ENCODE results near the gene AMIGO3. TPM values are rescaled to one million over a fixed set of nuclear protein-coding genes. Genes with fewer than 3 reads are reported as not detected.
"Not testable (repeated sequence)": the region's sequence is repeated elsewhere in the genome, so short reads cannot be mapped to it uniquely, and the experiment has no call there.

AMIGO3 gene
- total RNA-seq, 2 donors from 2014 or later = 0.44 to 1.1 TPM

DNA sequence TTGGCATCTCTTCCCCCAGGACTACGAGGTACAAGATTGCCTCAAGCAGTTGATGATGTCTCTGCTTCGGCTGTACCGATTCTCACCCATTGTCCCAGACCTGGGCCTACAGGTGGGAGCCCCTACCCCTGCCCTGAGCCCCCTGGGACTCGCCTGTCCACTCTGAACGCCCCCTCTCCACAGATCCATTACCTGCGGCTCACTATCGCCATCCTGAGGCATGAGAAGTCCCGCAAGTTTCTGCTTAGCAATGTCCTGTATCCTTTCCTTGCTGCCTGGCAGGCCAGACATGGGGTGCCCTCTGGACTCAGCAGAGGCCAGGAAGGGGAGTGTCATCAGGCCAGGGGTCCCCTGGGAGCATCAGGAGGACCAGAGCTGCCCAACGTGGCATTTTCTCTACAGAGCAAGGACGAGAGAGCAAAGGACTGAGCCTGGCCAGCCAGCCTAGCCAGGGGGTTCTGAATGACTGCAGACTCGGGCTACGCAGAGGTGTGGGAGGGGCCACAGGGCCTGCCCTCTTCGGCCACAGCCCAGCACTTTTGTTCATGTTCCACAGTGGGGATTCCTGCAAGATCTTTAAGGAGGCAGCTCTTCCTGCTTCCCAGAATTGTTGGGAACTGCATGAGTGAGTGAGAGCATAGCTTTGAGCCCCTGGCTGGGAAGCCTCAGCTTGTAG, 18.9 kb downstream of the AMIGO3 start:
- Histone ChIP-seq H3K4me3 (no peak overlapping the region), H3K27ac (no peak overlapping the region), H3K9me3 (no peaks in the 10 kb centered on the region), H3K27me3 (no peaks in the 10 kb centered on the region), H3K36me3 (peaks cover 30% of the 10 kb centered on the region), H3K4me1 (peaks cover 0 to 14% of the 10 kb centered on the region in 2 donors)
- no peak for DNase-seq (ENCODE audit: low spot score)
- TF ChIP-seq, protein P1, sequence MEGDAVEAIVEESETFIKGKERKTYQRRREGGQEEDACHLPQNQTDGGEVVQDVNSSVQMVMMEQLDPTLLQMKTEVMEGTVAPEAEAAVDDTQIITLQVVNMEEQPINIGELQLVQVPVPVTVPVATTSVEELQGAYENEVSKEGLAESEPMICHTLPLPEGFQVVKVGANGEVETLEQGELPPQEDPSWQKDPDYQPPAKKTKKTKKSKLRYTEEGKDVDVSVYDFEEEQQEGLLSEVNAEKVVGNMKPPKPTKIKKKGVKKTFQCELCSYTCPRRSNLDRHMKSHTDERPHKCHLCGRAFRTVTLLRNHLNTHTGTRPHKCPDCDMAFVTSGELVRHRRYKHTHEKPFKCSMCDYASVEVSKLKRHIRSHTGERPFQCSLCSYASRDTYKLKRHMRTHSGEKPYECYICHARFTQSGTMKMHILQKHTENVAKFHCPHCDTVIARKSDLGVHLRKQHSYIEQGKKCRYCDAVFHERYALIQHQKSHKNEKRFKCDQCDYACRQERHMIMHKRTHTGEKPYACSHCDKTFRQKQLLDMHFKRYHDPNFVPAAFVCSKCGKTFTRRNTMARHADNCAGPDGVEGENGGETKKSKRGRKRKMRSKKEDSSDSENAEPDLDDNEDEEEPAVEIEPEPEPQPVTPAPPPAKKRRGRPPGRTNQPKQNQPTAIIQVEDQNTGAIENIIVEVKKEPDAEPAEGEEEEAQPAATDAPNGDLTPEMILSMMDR (IDR thresholded peaks at IDR 0.05) = no peak

DNA sequence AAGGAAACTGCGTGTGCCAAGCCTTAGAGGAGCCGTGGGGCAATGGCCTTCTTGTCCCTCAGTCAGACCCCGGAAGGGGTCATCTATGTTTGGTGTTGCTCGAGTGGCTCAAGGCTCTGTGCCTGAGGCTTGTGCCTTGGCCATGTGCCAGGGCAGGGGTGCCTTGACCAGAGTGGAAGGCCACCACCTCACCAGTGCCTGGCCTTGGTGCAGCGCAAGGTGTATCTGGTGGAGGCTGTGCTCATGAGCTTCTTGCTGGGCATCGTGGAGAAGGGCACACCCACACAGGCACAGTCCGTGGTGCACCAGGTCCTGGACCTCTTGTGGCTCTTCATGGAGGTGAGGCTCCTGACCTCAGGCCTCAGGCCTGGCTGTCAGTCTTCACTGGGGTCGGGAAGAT, 19.5 kb downstream of the AMIGO3 start:
- DNase-seq (ENCODE audit: low spot score) = no peak
- Histone ChIP-seq H3K36me3 (peaks cover 24% of the 10 kb centered on the region), H3K4me3 (no peak overlapping the region), H3K27ac (no peak overlapping the region), H3K4me1 (peaks cover 0 to 14% of the 10 kb centered on the region in 2 donors), H3K27me3 (no peaks in the 10 kb centered on the region), H3K9me3 (no peaks in the 10 kb centered on the region)
- TF ChIP-seq, protein P1 (IDR thresholded peaks at IDR 0.05) = no peak

DNA sequence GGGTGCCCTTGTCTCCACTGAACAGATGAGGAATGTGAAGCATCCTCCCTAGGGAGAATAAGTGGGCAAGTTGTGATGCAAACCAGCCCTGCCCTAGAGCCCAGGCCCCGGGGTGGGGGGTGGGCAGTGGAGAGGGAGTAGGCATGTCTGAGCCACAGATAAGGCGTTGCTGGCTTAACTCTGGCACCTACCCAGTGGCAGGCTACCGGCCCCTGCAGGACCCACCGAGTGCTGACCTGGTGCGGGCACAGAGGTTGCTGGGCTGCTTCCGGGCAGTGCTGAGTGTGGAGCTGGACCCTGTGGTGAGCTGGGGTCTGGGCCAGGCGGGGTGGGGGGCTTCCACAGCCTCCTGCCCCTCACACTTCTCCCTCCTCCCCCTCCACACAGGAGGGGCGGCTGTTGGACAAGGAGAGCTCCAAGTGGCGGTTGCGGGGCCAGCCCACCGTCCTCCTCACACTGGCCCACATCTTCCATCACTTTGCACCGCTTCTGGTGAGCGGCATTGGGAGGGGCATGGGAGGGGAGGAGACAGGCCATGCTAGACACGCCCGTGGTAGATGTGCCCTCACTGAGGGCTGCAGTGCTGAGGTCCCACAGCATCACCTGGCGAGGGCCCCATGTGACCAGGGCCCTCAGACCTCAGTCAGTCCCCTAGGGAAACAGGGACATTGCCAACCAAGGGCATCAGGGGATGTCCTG, 20.1 kb downstream of the AMIGO3 start:
- Histone ChIP-seq H3K27ac (peak overlapping the region in 1 of 2 donors; percentile 53), H3K27me3 (no peaks in the 10 kb centered on the region), H3K4me1 (peaks cover 0 to 14% of the 10 kb centered on the region in 2 donors), H3K9me3 (no peaks in the 10 kb centered on the region), H3K4me3 (no peak overlapping the region), H3K36me3 (peaks cover 18% of the 10 kb centered on the region)
- TF ChIP-seq, protein P1 (IDR thresholded peaks at IDR 0.05) = no peak
- DNase-seq (ENCODE audit: low spot score) = no peak

DNA sequence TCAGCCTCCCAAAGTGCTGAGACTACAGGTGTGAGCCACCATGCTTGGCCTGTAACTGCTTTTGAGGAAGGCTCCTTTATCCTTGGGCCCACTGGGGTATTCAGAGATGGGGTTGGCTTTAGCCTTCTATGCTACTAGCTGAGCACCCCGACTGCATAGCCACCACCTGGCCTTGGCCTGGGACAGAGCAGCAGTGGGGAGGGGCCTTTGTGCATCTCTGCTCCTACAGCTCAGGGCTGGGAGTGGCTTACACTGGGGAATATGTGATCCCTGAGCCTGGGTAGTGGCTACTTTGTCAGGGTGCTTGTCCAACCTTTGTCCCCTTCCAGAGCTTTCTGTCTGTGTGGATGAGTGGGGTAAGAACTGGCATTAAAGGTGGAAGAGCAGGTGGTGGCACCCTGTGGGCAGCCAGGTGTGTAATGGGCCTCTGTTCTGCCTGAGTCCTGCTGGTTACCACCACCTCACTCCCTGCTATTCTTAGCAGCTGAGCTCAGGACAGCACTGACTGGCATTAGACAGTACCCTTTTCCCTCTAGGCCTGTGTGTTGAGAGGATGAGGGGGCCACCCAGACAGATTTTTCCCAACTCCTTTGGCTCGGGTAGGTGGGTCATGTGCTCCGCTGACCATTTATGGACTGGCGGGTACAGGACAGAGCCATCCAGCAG, 24.0 kb downstream of the AMIGO3 start:
- H3K4me3 ChIP-seq; H3K9me3 ChIP-seq; H3K27me3 ChIP-seq; DNase-seq (ENCODE audit: low spot score): not testable (repeated sequence)
- peak overlapping the region in 1 of 2 donors; percentile 35 for H3K27ac ChIP-seq
- peaks cover 10% of the 10 kb centered on the region for H3K36me3 ChIP-seq
- peaks cover 0 to 28% of the 10 kb centered on the region in 2 donors for H3K4me1 ChIP-seq

DNA sequence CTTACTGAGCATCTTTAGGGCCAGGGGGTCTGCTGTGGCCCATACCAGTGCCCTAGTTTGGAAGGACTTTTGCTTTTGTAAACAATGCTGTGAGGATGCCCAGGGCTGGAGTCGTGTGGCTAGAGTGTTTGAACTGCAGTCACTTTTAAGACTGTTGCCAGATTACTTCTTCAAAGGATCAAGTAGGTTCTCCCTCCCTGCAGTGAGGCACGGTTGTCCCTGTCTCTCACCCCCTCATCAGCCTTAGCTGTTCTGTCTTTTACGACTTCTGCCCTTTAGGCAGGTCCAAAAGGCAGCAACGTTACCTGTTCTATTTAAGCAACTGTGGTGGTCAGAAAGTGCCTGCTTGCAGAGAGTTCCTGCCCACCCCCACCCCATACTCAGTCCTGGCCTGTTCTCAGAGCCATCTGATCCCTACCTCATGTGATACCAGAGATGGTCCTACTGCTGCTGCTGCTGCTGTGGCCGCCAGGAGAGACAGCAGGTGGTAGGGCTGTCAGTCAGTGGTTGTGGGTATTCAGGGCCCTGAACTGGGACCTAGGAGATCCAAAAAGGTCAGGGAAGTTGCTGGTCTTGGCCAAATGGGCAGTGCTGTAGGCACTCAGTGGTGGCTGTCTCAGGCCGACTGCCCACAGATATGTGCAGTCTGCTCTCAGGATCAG, 24.9 kb downstream of the AMIGO3 start:
- H3K36me3 ChIP-seq = peaks cover 10% of the 10 kb centered on the region
- not testable (repeated sequence) for H3K9me3 ChIP-seq; H3K4me3 ChIP-seq; DNase-seq (ENCODE audit: low spot score); H3K27ac ChIP-seq; H3K27me3 ChIP-seq
- H3K4me1 ChIP-seq = peaks cover 0 to 30% of the 10 kb centered on the region in 2 donors

DNA sequence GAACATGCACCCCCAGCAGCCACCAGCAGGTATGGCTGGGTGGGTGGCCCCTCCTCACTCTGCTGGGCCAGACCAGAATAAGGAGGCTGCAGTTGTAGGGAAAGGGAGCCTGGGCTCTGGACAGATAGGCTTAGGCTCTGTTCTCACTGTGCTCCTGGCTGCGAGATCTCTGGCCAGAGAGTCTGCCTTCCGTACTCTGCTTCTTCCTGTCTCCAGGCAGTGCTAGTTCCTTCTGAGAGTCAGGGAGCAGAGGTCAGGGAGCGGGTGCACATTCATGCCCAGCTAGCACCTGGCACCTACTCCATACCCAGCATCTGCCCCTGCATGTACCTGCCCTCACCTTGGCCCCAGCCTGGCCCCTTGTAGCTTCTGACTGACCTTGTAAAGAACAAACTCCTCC, 28.0 kb downstream of the AMIGO3 start:
- not testable (repeated sequence) for H3K27ac ChIP-seq
- peaks cover 0 to 38% of the 10 kb centered on the region in 2 donors for H3K4me1 ChIP-seq

DNA sequence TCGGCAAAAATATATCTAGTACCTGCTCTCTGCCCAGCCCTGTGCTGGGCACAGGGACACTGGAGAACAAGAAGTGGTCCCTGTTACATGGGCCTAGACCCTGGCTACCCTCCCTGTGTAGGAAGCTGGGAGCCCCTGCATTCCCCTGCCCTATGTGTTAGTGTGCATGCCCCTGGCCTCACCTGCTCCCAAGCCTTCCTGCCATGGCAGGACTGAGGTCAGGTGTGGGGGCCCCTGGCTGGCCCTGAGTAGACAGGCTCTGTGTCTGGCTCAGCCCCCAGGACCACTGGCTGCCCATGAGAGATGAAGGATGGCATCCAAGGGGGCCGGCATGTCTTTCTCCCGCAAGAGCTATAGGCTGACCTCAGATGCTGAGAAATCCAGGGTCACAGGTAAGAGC, 28.6 kb downstream of the AMIGO3 start:
- peaks cover 0 to 44% of the 10 kb centered on the region in 2 donors for H3K4me1 ChIP-seq
- not testable (repeated sequence) for DNase-seq (ENCODE audit: low spot score); H3K4me3 ChIP-seq; H3K27me3 ChIP-seq; H3K9me3 ChIP-seq; H3K36me3 ChIP-seq; H3K27ac ChIP-seq

More for the DNA sequence above, 28.0 kb downstream of the AMIGO3 start:
- H3K4me3 ChIP-seq; H3K27me3 ChIP-seq; DNase-seq (ENCODE audit: low spot score); H3K36me3 ChIP-seq; H3K9me3 ChIP-seq: not testable (repeated sequence)

DNA sequence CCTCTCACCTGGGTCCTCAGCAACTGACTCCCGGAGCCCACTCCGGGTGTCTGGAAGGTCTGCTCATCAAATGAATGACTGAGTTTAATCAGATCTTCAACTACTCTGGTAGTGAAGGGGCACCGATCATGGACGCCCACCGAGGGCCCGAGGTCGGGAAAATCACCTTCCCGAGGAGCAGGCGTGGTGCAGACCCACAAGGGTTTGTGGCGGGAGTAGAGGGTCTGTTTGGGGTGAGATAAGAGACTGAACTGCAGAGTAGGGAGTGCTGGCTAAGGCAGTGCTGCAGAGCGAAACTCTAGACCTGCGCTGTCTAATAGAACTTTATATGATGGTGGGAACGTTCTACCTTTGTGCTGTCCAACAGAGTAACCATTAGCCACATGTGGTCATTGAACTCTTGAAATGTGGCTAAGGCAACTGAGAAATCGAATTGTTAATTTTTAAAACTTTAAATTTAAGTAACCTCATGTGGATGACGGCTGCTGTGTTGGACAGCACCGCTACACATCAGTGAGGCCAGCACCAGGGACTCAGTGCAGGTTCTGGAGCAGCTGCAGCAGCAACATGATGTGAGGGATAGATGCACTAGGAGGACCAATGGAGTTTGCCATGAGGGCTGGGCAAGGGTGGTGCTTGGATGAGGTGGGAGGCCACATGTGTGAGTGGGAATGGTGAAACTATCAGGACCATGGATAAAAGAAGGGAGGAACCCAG, 29.4 kb downstream of the AMIGO3 start:
- H3K4me1 ChIP-seq = peaks cover 0 to 44% of the 10 kb centered on the region in 2 donors
- not testable (repeated sequence) for H3K27me3 ChIP-seq; DNase-seq (ENCODE audit: low spot score); H3K9me3 ChIP-seq; H3K36me3 ChIP-seq
- H3K27ac ChIP-seq = peak overlapping the region; percentile 71 to 88
- peak overlapping the region; percentile 82 to 97 for H3K4me3 ChIP-seq

Data from right atrium auricular region (tissue), 2 donors.